K562 (cell line): Measurements from ENCODE around the gene PPIL4. TPM values are rescaled to one million over a fixed set of nuclear protein-coding genes. Genes with fewer than 3 reads are reported as not detected.

Experiments
- ATAC-seq: fragments of 200-7000 bp; cut with Tn5 transposase; 3 replicates; pipeline ENCODE4 v1.9.1; 2020; ENCODE audit warnings: moderate library complexity
- BruUV-seq: library from RNA; stranded (reverse); fragments of 400-500 nt; replicated peaks from 2 replicates; lab custom pipeline; 2021; lab: Mats Ljungman, UMichigan
- CTCF ChIA-PET: fragments of 300-600 bp; formaldehyde crosslinking; extraction: SDS; loops from one replicate; lab custom pipeline; 2021; ENCODE audit warnings: low intra/inter-chr PET ratio; lab: Yijun Ruan, JAX
- POLR2A ChIA-PET: fragments of 300-600, 350-650 bp; sonication (Branson Sonifier 250); formaldehyde crosslinking; extraction: SDS; loops from one replicate; lab custom pipeline; 2021; ENCODE audit warnings: antibody characterized with exemption, inconsistent platforms; lab: Yijun Ruan, JAX
- DNase-seq, 4 experiments: peaks; one replicate each; pipeline versions ENCODE4 v3.0.0 to v3.0.0-alpha.2; 2011 to 2018; ENCODE audit warnings: low spot score in 3 of 4, mixed read lengths in 3 of 4; ENCODE audit errors: extremely low read depth in 1 of 4
- FAIRE-seq: peaks from 2 replicates; lab custom pipeline; 2011; peaks lifted over from hg19 to GRCh38; lab: Jason Lieb, UNC
- H2AFZ ChIP-seq: 2 replicates; pipeline ENCODE4 v1.6.0; 2011; ENCODE audit warnings: low read depth, low read length, control low read depth, inconsistent platforms
- H3K27ac ChIP-seq: fragments of 200-600 bp; 3 replicates; pipeline ENCODE4 v1.8.0; 2011; ENCODE audit warnings: low read depth, mild to moderate bottlenecking, control low read depth, inconsistent platforms, low read length, moderate library complexity, mixed read lengths; ENCODE audit errors: extremely low read depth
- H3K27me3 ChIP-seq, 2 experiments: fragments of 300-600 bp in 1 of 2; 2 replicates in 1 of 2; 3 replicates in 1 of 2; pipeline versions ENCODE4 v1.6.0 to v1.8.0; 2011; ENCODE audit warnings: inconsistent platforms in 2 of 2, low read length in 2 of 2, mild to moderate bottlenecking in 1 of 2, mixed read lengths in 1 of 2, moderate library complexity in 1 of 2; ENCODE audit not compliant: control insufficient read depth in 2 of 2, insufficient read depth in 2 of 2
- H3K36me3 ChIP-seq: fragments of 300-600 bp; 3 replicates; pipeline ENCODE4 v1.8.0; 2011; ENCODE audit warnings: mild to moderate bottlenecking, low read length, inconsistent platforms; ENCODE audit not compliant: control insufficient read depth, insufficient read depth
- H3K4me1 ChIP-seq, 2 experiments: fragments of 200-600 bp in 1 of 2; replicated peaks in 1 of 2; 2 replicates in 1 of 2; 3 replicates in 1 of 2; pipeline versions ENCODE4 v1.5.1 to v1.8.0; 2011; ENCODE audit warnings: inconsistent platforms in 2 of 2, low read length in 2 of 2, mild to moderate bottlenecking in 1 of 2, mixed read lengths in 1 of 2, moderate library complexity in 1 of 2; ENCODE audit not compliant: control insufficient read depth in 2 of 2, insufficient read depth in 2 of 2
- H3K4me2 ChIP-seq: 2 replicates; pipeline ENCODE4 v1.6.1; 2011; ENCODE audit warnings: low read length, control low read depth, inconsistent platforms, mixed read lengths; ENCODE audit not compliant: insufficient read depth
- H3K4me3 ChIP-seq: fragments of 200-600 bp; sonication (generic), shearing (Covaris generic); 2 replicates; pipeline ENCODE4 v1.5.1; 2016; ENCODE audit warnings: control low read depth, inconsistent platforms
- H3K79me2 ChIP-seq: fragments of 200-600 bp; 3 replicates; pipeline ENCODE4 v1.8.0; 2011; ENCODE audit warnings: low read length, inconsistent platforms; ENCODE audit not compliant: control insufficient read depth, insufficient read depth
- H3K9ac ChIP-seq, 2 experiments: 2 replicates each; pipeline versions ENCODE4 v1.6.0 to v1.6.1; 2011; ENCODE audit warnings: low read depth in 2 of 2, low read length in 2 of 2, control low read depth in 1 of 2, inconsistent platforms in 1 of 2, mild to moderate bottlenecking in 1 of 2, mixed read lengths in 1 of 2; ENCODE audit not compliant: insufficient read depth in 1 of 2
- H3K9me1 ChIP-seq: one replicate; pipeline ENCODE4 v1.6.0; 2011; ENCODE audit warnings: inconsistent platforms, mild to moderate bottlenecking, low read length, moderate library complexity; ENCODE audit not compliant: control insufficient read depth, insufficient read depth
- H3K9me3 ChIP-seq: replicated peaks from 2 replicates; pipeline ENCODE4 v1.5.1; 2011; ENCODE audit warnings: low read depth, low read length, inconsistent platforms; ENCODE audit not compliant: control insufficient read depth, insufficient read depth
- H4K20me1 ChIP-seq: replicated peaks from 2 replicates; pipeline ENCODE4 v1.6.1; 2011; ENCODE audit warnings: low read length, inconsistent platforms, mixed read lengths; ENCODE audit not compliant: control insufficient read depth, insufficient read depth
- FUS ChIP-seq: fragments of 200-400 bp; formaldehyde crosslinking; optimal IDR thresholded peaks from 2 replicates; pipeline ENCODE3; 2017; ENCODE audit warnings: low read depth, low read length
- NFE2 ChIP-seq: IDR thresholded peaks from 2 replicates; pipeline ENCODE4 v1.6.1; 2014; ENCODE audit warnings: antibody characterized with exemption, low read depth
- SETDB1 ChIP-seq: IDR thresholded peaks from one replicate; pipeline ENCODE4 v1.6.1; 2012; ENCODE audit warnings: low read length, control low read depth, inconsistent platforms
- ZFP36 ChIP-seq: fragments of 150-350 bp; IDR thresholded peaks from 2 replicates; pipeline ENCODE4 v1.6.1; 2018; ENCODE audit warnings: low read length, low read depth; ENCODE audit not compliant: partially characterized antibody
- ZFPM2 ChIP-seq: fragments of 250-450 bp; sonication (Bioruptor Pico); IDR thresholded peaks from 2 replicates; pipeline ENCODE4 v1.5.1; 2022; ENCODE audit warnings: mild to moderate bottlenecking
- ZNF384 ChIP-seq: IDR thresholded peaks from 2 replicates; pipeline ENCODE4 v1.6.1; 2012; ENCODE audit warnings: low read depth, low read length, improper control_type of control experiment
- ZSCAN29 ChIP-seq: fragments of 450-650 bp; IDR thresholded peaks from 2 replicates; pipeline ENCODE4 v1.6.1; 2017
- in situ Hi-C: fragments of 300-500 bp; cut with MboI; formaldehyde crosslinking; loops from 4 replicates; pipeline ENCODE4 v1.15.0; 2018; ENCODE audit warnings: inconsistent platforms, mixed read lengths
- intact Hi-C: fragments of 100-400 bp; cut with micrococcal nuclease; formaldehyde crosslinking; loops from 2 replicates; pipeline ENCODE4 v1.14.2; 2022
- polyA plus RNA-seq, 8 experiments: library from polyadenylated mRNA; depleted of rRNA in 4 of 8; stranded (reverse) in 5 of 8; unstranded in 3 of 8; fragments of >200 nt; fragmentation: Nextera tagmentation in 2 of 8; fragmentation: Illumina TruSeq in 1 of 8; extraction: Ambion mirVana in 2 of 8; extraction: Trizol in 1 of 8; gene quantifications; 2 replicates each; pipeline versions ENCODE4 v1.2.1 to v1.2.3, GENCODE V29; 2011 to 2014; ENCODE audit warnings: inconsistent platforms in 1 of 8, missing spikeins in 1 of 8
- total RNA-seq, 7 experiments: library from RNA; depleted of rRNA in 6 of 7; stranded (reverse); fragments of >200 nt in 6 of 7; fragmentation: Illumina TruSeq in 2 of 7; extraction: Trizol in 2 of 7; gene quantifications; 2 replicates each; pipeline versions ENCODE4 v1.2.1 to v1.2.3, GENCODE V29; 2011 to 2021; ENCODE audit warnings: low replicate concordance in 1 of 7
- TF ChIP-seq, protein P1 (sequence below): sonication (generic); formaldehyde crosslinking; IDR thresholded peaks from 2 replicates; pipeline ENCODE4 v1.8.1; 2023; ENCODE audit warnings: missing genetic modification reagents, mild to moderate bottlenecking, borderline replicate concordance

The PPIL4 gene
- total and polyA plus RNA-seq, 9 of the 15 experiments (the other 6 are each of a cell fraction or from before 2014, with no cell fraction given), result 14.5 to 55.2 (median 45.9) TPM

DNA sequence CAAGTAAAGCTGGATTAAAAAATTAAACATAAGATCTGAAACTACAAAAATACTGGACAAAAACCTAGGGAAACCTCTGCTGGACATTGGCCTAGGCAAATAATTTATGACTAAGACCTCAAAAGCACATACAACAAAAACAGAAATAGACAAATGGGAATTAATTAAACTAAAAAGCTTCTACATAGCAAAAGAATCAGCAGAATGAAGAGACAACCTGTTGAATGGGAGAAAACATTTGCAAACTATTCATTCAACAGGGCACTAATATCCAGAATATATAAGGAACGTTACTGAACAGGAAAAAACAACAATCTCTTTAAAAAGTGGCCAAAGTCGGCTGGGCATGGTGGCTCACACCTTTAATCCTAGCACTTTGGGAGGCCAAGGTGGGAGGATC lies 13.5 kb upstream of the PPIL4 start (continued):
- no peak for TF ChIP-seq ZSCAN29
- no peak for TF ChIP-seq FUS
- TF ChIP-seq NFE2, result no peak
- TF ChIP-seq, protein P1, sequence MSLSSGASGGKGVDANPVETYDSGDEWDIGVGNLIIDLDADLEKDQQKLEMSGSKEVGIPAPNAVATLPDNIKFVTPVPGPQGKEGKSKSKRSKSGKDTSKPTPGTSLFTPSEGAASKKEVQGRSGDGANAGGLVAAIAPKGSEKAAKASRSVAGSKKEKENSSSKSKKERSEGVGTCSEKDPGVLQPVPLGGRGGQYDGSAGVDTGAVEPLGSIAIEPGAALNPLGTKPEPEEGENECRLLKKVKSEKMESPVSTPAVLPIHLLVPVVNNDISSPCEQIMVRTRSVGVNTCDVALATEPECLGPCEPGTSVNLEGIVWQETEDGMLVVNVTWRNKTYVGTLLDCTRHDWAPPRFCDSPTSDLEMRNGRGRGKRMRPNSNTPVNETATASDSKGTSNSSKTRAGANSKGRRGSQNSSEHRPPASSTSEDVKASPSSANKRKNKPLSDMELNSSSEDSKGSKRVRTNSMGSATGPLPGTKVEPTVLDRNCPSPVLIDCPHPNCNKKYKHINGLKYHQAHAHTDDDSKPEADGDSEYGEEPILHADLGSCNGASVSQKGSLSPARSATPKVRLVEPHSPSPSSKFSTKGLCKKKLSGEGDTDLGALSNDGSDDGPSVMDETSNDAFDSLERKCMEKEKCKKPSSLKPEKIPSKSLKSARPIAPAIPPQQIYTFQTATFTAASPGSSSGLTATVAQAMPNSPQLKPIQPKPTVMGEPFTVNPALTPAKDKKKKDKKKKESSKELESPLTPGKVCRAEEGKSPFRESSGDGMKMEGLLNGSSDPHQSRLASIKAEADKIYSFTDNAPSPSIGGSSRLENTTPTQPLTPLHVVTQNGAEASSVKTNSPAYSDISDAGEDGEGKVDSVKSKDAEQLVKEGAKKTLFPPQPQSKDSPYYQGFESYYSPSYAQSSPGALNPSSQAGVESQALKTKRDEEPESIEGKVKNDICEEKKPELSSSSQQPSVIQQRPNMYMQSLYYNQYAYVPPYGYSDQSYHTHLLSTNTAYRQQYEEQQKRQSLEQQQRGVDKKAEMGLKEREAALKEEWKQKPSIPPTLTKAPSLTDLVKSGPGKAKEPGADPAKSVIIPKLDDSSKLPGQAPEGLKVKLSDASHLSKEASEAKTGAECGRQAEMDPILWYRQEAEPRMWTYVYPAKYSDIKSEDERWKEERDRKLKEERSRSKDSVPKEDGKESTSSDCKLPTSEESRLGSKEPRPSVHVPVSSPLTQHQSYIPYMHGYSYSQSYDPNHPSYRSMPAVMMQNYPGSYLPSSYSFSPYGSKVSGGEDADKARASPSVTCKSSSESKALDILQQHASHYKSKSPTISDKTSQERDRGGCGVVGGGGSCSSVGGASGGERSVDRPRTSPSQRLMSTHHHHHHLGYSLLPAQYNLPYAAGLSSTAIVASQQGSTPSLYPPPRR (CRISPR knock-in tag), result no peak
- TF ChIP-seq, all 486 proteins: peak for 0

DNA sequence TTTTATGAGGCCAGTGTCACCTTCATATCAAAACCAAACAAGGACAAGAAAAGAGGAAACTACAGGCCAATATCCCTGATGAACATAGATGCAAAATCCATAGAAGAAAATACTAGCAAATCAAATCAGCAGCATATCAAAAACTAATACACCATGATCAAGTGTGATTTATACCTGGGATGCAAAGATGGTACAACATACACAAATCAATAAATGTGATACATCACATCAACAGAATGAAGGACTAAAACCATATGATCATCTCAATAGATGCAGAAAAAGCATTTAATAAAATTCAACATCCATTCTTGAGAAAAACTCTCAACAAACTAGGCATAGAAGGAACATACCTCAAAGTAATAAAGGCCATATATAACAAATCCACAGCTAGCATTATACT lies 12.2 kb upstream of the PPIL4 start:
- Histone ChIP-seq H3K36me3 (no peaks in the 10 kb centered on the region), H2AFZ (no peak overlapping the region), H3K79me2 (no peaks in the 10 kb centered on the region), H3K27me3 (peaks cover 8 to 11% of the 10 kb centered on the region in 2 experiments; a peak in 3 of 5 replicates), H3K27ac (no peak overlapping the region), H3K4me2 (no peak overlapping the region), H3K4me1 (no peaks in the 10 kb centered on the region), H3K9me3 (no peaks in the 10 kb centered on the region), H3K4me3 (no peak overlapping the region), H3K9ac (no peak overlapping the region), H4K20me1 (no peaks in the 10 kb centered on the region), H3K9me1 (no peaks in the 10 kb centered on the region)
- no peak for DNase-seq
- ChIA-PET POLR2A (no interaction called here), CTCF (no interaction called here)
- in situ Hi-C loops (no loop called here), intact Hi-C loops (no loop called here)
- BruUV-seq, result no TSS peak
- ATAC-seq, result no peak
- FAIRE-seq, result no peak
- no peak for TF ChIP-seq ZFPM2 (CRISPR knock-in tag)
- no peak for TF ChIP-seq ZFP36
- TF ChIP-seq SETDB1, result no peak
- no peak for TF ChIP-seq ZNF384
